Right kidney (tissue), 9 donors: Measurements from ENCODE around the gene NDUFV2.

Source experiments
- DNase-seq: peaks from one replicate; pipeline ENCODE4 v3.0.0-alpha.2; 2016
- long read RNA-seq, 8 donors: transcript quantifications; one replicate each; lab custom pipeline, GENCODE V29; 2026

The NDUFV2 gene
- long read RNA-seq, donor 1, transcript NDUFV2-201 (8 exons, 930 nt), result major isoform, 100 of 132 reads
- long read RNA-seq, donor 1, partial matches to known transcripts, result 27 of 132 reads
- long read RNA-seq, donor 1, other reads (novel, unspliced or antisense), result 5 of 132 reads
- long read RNA-seq, donor 2, transcript NDUFV2-201 (8 exons, 930 nt), result major isoform, 52 of 59 reads
- long read RNA-seq, donor 2, partial matches to known transcripts, result 6 of 59 reads
- long read RNA-seq, donor 2, other reads (novel, unspliced or antisense), result 0 of 59 reads
- long read RNA-seq, donor 3, transcript NDUFV2-201 (8 exons, 930 nt), result major isoform, 45 of 50 reads
- long read RNA-seq, donor 3, partial matches to known transcripts, result 5 of 50 reads
- long read RNA-seq, donor 3, other reads (novel, unspliced or antisense), result 0 of 50 reads
- long read RNA-seq, donor 4, transcript NDUFV2-201 (8 exons, 930 nt), result major isoform, 66 of 96 reads
- long read RNA-seq, donor 4, partial matches to known transcripts, result 30 of 96 reads
- long read RNA-seq, donor 4, other reads (novel, unspliced or antisense), result 0 of 96 reads
- long read RNA-seq, donor 5, transcript NDUFV2-201 (8 exons, 930 nt), result major isoform, 135 of 135 reads
- long read RNA-seq, donor 5, partial matches to known transcripts, result 0 of 135 reads
- long read RNA-seq, donor 5, other reads (novel, unspliced or antisense), result 0 of 135 reads
- long read RNA-seq, donor 6, transcript NDUFV2-201 (8 exons, 930 nt), result major isoform, 72 of 78 reads
- long read RNA-seq, donor 6, partial matches to known transcripts, result 6 of 78 reads
- long read RNA-seq, donor 6, other reads (novel, unspliced or antisense), result 0 of 78 reads
- long read RNA-seq, donor 7, result 0 reads
- long read RNA-seq, donor 8, transcript NDUFV2-201 (8 exons, 930 nt), result major isoform, 69 of 89 reads
- long read RNA-seq, donor 8, partial matches to known transcripts, result 18 of 89 reads
- long read RNA-seq, donor 8, other reads (novel, unspliced or antisense), result 0 of 89 reads

- DNase-seq, result peak; percentile 100
Measured at GRCh38 chr18:9102508-9103375, at the start of gene NDUFV2. NDUFV2 (plus strand) TSS chr18:9102699; CDS start chr18:9102744, 45 bp downstream.

GRCh38 chr18:9053814-9054213 lies 48.7 kb upstream of the NDUFV2 start:
- no peak for DNase-seq

- no peak for DNase-seq
Measured at GRCh38 chr18:9055185-9055584, 47.3 kb upstream of the NDUFV2 start.

GRCh38 chr18:9055626-9056025 lies 46.9 kb upstream of the NDUFV2 start:
- no peak for DNase-seq

- DNase-seq, result no peak
Measured at GRCh38 chr18:9057646-9058045, 44.9 kb upstream of the NDUFV2 start.

- DNase-seq, result no peak
Measured at GRCh38 chr18:9058406-9058805, 44.1 kb upstream of the NDUFV2 start.

GRCh38 chr18:9062418-9062751 lies 40.1 kb upstream of the NDUFV2 start:
- no peak for DNase-seq

- no peak for DNase-seq
Measured at GRCh38 chr18:9065864-9066263, 36.6 kb upstream of the NDUFV2 start.

GRCh38 chr18:9066358-9066757 lies 36.1 kb upstream of the NDUFV2 start:
- no peak for DNase-seq

- no peak for DNase-seq
Measured at GRCh38 chr18:9066817-9067306, 35.6 kb upstream of the NDUFV2 start.

- DNase-seq, result no peak
Measured at GRCh38 chr18:9067823-9068222, 34.7 kb upstream of the NDUFV2 start.

- no peak for DNase-seq
Measured at GRCh38 chr18:9068346-9068745, 34.2 kb upstream of the NDUFV2 start.

GRCh38 chr18:9069601-9070000 lies 32.9 kb upstream of the NDUFV2 start:
- DNase-seq, result no peak

GRCh38 chr18:9070212-9070611 lies 32.3 kb upstream of the NDUFV2 start:
- DNase-seq, result no peak

- no peak for DNase-seq
Measured at GRCh38 chr18:9079818-9080528, 22.5 kb upstream of the NDUFV2 start.

- DNase-seq, result no peak
Measured at GRCh38 chr18:9081940-9082339, 20.6 kb upstream of the NDUFV2 start.

GRCh38 chr18:9082711-9083510 lies 19.6 kb upstream of the NDUFV2 start:
- no peak for DNase-seq

GRCh38 chr18:9086015-9086414 lies 16.5 kb upstream of the NDUFV2 start:
- DNase-seq, result no peak

- DNase-seq, result no peak
Measured at GRCh38 chr18:9086624-9087023, 15.9 kb upstream of the NDUFV2 start.

GRCh38 chr18:9087144-9087543 lies 15.4 kb upstream of the NDUFV2 start:
- DNase-seq, result no peak

GRCh38 chr18:9088252-9088651 lies 14.2 kb upstream of the NDUFV2 start:
- DNase-seq, result no peak
